T-helper 17 cell (primary cell): ENCODE measurements around the gene DUT. TPM values are rescaled to one million over a fixed set of nuclear protein-coding genes. Genes with fewer than 3 reads are reported as not detected.
"Not testable (repeated sequence)": the region's sequence is repeated elsewhere in the genome, so short reads cannot be mapped to it uniquely, and the experiment has no call there.

Experiments
- ATAC-seq: fragments of 150-1000 bp; cut with Tn5 transposase; 2 replicates; pipeline ENCODE4 v1.10.0; 2021; ENCODE audit warnings: mild to moderate bottlenecking, moderate library complexity
- DNase-seq, 3 donors: peaks; one replicate each; pipeline versions ENCODE4 v3.0.0 to v3.0.0-alpha.2; 2020 to 2021
- H3K9me3 ChIP-seq: one replicate; pipeline ENCODE4 v1.7.0; 2013; ENCODE audit warnings: low read length, mild to moderate bottlenecking; ENCODE audit not compliant: control insufficient read depth, poor library complexity, severe bottlenecking
- H3K27ac Mint-ChIP-seq: one replicate; pipeline ENCODE4 v1.8.0; 2022; ENCODE audit warnings: mild to moderate bottlenecking, moderate library complexity, mixed read lengths
- H3K27me3 Mint-ChIP-seq: one replicate; pipeline ENCODE4 v1.8.0; 2022; ENCODE audit warnings: mixed read lengths
- H3K36me3 Mint-ChIP-seq: one replicate; pipeline ENCODE4 v1.8.0; 2022; ENCODE audit warnings: low read depth, mixed read lengths
- H3K4me1 Mint-ChIP-seq: one replicate; pipeline ENCODE4 v1.8.0; 2022; ENCODE audit warnings: mild to moderate bottlenecking, mixed read lengths
- H3K4me3 Mint-ChIP-seq: one replicate; pipeline ENCODE4 v1.8.0; 2022; ENCODE audit warnings: mild to moderate bottlenecking, moderate library complexity, mixed read lengths
- total RNA-seq, 4 donors: library from RNA in 2 of 4; stranded (reverse) in 2 of 4; gene quantifications; one replicate each; pipeline ENCODE4 v1.2.3 and lab custom pipeline; 2022 to 2026

Gene DUT
- total RNA-seq, 2 donors from 2014 or later = 64.1 to 70.1 TPM

DNA sequence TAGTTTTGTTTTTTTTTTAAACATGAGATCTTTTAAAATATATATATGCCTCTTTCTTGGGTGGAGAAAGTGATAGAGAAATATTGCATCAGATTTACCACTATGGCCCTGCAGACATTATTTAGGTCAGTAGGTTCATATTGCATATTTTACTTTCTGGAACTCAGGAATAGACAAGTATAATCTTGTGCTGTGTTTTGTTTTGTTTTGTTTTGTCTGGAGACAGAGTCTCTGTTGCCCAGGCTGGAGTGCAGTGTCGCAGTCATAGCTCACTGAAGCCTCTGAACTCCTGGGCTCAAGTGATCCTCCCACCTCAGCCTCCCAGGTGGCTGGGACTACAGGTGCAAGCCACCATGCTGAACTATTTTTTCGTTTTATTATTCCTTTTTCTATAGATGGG, 21.5 kb upstream of the DUT start:
- no peak for DNase-seq
- Mint-ChIP-seq H3K27me3 (peaks cover 9% of the 10 kb centered on the region), H3K4me3 (no peak overlapping the region), H3K4me1 (no peaks in the 10 kb centered on the region), H3K27ac (no peak overlapping the region), H3K36me3 (no peaks in the 10 kb centered on the region)
- H3K9me3 ChIP-seq = no peaks in the 10 kb centered on the region
- ATAC-seq = no peak

DNA sequence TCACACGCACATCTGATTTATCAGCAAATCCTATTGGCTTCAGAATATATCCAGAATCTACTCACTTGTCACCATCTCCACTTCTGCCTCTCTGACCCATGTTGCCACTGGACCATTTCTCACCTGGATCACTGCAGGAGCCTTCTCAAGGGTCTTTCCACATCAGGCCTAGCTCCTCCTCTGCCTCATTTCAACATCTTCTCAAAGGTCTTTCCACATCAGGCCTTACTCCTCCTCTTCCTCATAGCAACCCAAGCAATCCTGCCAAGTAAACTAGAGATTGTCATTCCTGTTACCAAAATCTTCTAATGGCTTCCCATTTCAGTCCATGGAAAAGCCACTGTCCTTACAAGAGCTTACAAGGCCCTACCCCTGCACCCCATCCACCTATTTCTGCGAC, 18.0 kb upstream of the DUT start:
- no peaks in the 10 kb centered on the region for H3K4me1 Mint-ChIP-seq
- no peak overlapping the region for H3K27ac Mint-ChIP-seq
- DNase-seq (no peak), ATAC-seq (no peak)
- H3K36me3 Mint-ChIP-seq = no peaks in the 10 kb centered on the region
- H3K4me3 Mint-ChIP-seq = peak overlapping the region; percentile 6
- H3K27me3 Mint-ChIP-seq = peaks cover 12% of the 10 kb centered on the region
- no peaks in the 10 kb centered on the region for H3K9me3 ChIP-seq

DNA sequence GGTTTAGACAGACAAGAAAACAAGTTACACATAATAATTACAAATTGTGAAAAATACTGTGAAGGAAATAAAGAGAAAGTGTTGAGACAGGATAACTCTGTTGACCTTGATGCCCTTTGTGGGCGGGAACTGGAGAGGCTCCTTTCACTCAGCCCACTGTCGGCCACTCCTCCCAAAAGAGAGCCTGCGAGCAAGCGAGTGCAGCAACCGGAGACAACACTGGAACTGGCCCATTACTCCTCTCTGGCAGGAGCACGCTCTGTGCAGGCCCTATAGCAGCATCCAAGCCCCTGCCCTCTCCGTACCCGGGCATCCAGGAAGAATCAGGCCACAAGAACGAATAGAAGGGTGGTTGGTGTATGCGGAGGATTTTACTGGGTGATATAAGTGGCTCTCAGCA, 16.2 kb upstream of the DUT start:
- Mint-ChIP-seq H3K4me1 (no peaks in the 10 kb centered on the region), H3K27me3 (peaks cover 15% of the 10 kb centered on the region), H3K36me3 (no peaks in the 10 kb centered on the region), H3K4me3 (no peak overlapping the region), H3K27ac (no peak overlapping the region)
- ATAC-seq = no peak
- DNase-seq = no peak
- H3K9me3 ChIP-seq = no peaks in the 10 kb centered on the region

DNA sequence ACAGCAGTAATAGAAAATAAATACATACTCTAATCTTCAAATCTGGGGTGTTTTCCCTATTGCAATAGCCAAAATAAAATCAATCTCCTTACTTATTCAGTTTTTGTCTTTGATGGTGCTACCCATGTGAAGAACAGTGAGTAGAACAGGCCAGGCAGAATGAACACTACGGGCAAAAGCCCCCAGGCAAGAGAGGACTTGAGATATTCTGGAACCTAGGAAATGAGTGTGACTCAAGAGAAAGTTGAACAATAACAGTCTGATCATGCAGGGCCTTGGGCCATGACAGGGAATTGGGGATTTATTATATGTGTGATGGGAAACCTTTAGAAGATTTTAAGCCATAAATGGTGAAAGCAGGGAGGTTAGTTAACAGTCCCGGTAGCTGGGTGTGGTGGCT, 14.0 kb upstream of the DUT start:
- Mint-ChIP-seq H3K27ac (peak overlapping the region; percentile 10), H3K4me3 (no peak overlapping the region), H3K27me3 (peaks cover 16% of the 10 kb centered on the region), H3K36me3 (no peaks in the 10 kb centered on the region), H3K4me1 (no peaks in the 10 kb centered on the region)
- ATAC-seq (no peak), DNase-seq (no peak)
- H3K9me3 ChIP-seq = no peaks in the 10 kb centered on the region

DNA sequence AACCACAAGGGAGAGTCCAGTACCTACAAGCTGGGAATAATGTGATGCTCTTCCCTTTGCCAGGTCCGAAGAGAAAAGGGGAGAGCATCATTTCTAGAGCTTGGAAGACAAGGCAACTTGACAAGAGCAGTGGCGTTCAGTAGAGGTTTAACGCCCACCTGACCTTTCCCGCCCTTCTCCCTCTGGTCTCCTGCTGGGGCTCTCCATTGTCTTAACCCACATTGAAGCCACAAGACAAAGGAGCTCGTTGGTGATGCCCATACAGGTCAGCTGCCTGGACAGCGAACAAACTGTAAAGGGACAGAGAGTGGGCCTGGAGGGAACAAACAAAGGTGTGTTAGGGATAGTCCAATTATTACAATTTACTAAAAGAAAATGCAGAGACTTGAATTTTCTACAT, 13.1 kb upstream of the DUT start:
- no peaks in the 10 kb centered on the region for H3K36me3 Mint-ChIP-seq
- H3K4me1 Mint-ChIP-seq = no peaks in the 10 kb centered on the region
- ATAC-seq = no peak
- H3K27me3 Mint-ChIP-seq = peaks cover 16% of the 10 kb centered on the region
- no peak overlapping the region for H3K27ac Mint-ChIP-seq
- H3K9me3 ChIP-seq = no peaks in the 10 kb centered on the region
- H3K4me3 Mint-ChIP-seq = no peak overlapping the region
- no peak for DNase-seq

DNA sequence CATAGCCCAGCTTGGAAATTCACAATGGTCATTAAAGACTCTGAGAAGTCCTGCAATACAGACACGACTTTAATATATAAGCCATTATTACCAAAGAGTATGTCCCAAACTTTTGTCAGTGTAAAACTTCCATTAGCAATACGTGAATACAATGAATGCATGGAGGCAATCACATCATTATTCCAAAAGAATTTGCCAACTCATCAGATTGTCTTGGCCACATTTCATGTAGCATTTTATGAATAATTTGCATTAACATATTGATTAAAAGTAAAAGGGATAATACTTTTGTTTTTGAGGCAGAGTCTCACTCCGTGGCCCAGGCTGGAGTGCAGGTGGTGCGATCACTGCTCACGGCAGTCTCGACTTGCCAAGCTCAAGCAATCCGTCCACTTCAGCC, 7.9 kb upstream of the DUT start:
- Mint-ChIP-seq H3K4me3 (no peak overlapping the region), H3K4me1 (peaks cover 2% of the 10 kb centered on the region), H3K27ac (no peak overlapping the region), H3K27me3 (peaks cover 4% of the 10 kb centered on the region), H3K36me3 (no peaks in the 10 kb centered on the region)
- ATAC-seq = no peak
- no peaks in the 10 kb centered on the region for H3K9me3 ChIP-seq
- DNase-seq = no peak

DNA sequence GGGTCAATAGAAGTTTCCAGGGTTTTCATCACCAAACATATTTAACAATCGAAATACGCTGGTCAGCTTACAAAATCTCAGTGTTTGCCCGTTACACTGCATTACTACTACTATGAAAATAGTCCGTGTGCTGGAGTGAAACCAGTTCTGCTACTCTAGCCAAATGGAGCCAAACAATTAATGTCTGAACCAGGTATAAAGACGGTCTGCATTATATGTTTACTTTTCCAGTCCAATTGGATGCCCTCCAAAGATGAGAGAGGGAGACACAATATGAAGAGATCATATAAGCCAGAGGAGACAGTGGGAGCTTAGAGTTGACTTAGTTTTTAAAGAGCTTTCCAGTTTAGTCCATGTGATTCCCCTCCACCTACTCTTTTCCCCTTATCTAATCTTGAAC, 6.3 kb upstream of the DUT start:
- no peaks in the 10 kb centered on the region for H3K36me3 Mint-ChIP-seq
- H3K27ac Mint-ChIP-seq = no peak overlapping the region
- no peaks in the 10 kb centered on the region for H3K9me3 ChIP-seq
- peaks cover 2% of the 10 kb centered on the region for H3K27me3 Mint-ChIP-seq
- DNase-seq = no peak
- peaks cover 2% of the 10 kb centered on the region for H3K4me1 Mint-ChIP-seq
- ATAC-seq = no peak
- H3K4me3 Mint-ChIP-seq = no peak overlapping the region

DNA sequence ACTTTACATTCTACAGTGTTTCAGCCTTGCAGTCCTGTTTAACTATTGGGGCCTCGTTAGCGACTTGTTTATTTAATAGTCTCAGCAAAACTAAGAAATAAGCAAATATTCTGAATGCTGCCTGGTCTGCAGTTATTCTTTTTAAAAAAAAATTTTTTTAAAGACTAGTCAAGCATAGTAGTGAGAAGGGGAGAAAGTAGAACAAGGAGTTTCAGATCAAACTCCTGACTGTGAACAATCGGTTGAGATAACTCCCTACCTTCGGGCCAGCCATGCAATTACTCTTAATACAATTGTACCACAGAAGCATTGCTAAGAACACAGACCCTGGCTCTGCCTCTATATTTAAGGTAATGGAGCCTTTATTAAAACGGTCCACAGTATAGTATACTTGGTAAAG, 5.8 kb upstream of the DUT start:
- H3K4me1 Mint-ChIP-seq = peaks cover 6% of the 10 kb centered on the region

DNA sequence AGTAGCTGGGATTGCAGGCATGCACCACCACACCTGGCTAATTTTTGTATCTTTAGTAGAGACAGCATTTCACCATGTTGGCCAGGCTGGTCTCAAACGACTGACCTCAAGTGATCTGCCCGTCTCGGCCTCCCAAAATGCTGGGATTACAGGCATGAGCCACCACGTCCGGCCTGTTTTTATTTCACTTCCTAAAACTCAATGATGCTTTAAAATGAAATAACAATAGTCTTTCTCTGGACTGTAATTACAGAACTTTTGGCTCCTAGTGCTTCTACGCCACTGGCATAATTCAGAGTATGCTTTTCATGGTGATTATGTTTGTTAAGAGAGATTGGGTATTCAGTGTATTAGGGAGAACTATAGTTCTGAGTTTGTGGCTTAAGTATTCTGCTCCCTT, 5.0 kb upstream of the DUT start:
- ATAC-seq, H3K27ac Mint-ChIP-seq, H3K9me3 ChIP-seq, DNase-seq, H3K27me3 Mint-ChIP-seq, H3K36me3 Mint-ChIP-seq, H3K4me3 Mint-ChIP-seq: not testable (repeated sequence)
- H3K4me1 Mint-ChIP-seq = peaks cover 12% of the 10 kb centered on the region

More for the DNA sequence above, 5.8 kb upstream of the DUT start:
- H3K36me3 Mint-ChIP-seq = no peaks in the 10 kb centered on the region
- no peak overlapping the region for H3K27ac Mint-ChIP-seq
- DNase-seq = no peak
- H3K4me3 Mint-ChIP-seq = no peak overlapping the region
- H3K9me3 ChIP-seq = no peaks in the 10 kb centered on the region
- ATAC-seq = no peak
- H3K27me3 Mint-ChIP-seq = no peaks in the 10 kb centered on the region

DNA sequence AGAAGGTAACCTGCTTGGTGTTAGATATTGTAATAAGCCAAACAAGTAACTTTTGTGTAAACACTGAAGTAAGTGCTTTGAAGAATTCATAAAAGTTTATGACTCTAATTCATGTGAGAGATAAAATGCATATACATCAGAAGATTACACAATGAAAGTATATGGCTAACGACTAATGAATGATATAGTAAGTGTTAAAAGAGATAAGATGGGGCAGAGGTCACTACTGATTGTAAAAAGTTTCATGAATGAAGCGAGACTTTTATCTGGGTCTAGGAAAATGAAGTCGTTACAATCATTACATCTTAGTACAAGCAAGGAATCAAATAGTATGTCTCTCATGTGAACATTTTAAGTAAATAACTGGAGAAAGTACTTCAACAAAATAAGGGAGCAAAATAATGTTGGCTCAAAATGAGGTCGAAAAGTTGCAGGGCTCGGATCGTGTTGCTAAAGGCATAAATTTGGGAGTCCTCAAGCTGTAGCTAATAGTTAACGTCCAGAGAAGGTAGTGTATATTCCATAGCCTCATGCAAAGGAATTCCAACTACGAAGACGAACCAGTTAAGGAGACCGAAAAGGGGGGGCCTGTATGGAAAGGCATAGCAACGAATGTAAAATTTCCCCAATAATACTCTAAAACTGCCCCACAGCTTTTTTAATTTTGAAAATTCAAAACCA, 984 bp upstream of the DUT start:
- Mint-ChIP-seq H3K36me3 (peaks cover 2% of the 10 kb centered on the region), H3K4me3 (peak overlapping the region; percentile 99), H3K27ac (peak overlapping the region; percentile 99), H3K27me3 (no peaks in the 10 kb centered on the region), H3K4me1 (peaks cover 20% of the 10 kb centered on the region)
- no peak for ATAC-seq
- H3K9me3 ChIP-seq = no peaks in the 10 kb centered on the region
- no peak for DNase-seq

DNA sequence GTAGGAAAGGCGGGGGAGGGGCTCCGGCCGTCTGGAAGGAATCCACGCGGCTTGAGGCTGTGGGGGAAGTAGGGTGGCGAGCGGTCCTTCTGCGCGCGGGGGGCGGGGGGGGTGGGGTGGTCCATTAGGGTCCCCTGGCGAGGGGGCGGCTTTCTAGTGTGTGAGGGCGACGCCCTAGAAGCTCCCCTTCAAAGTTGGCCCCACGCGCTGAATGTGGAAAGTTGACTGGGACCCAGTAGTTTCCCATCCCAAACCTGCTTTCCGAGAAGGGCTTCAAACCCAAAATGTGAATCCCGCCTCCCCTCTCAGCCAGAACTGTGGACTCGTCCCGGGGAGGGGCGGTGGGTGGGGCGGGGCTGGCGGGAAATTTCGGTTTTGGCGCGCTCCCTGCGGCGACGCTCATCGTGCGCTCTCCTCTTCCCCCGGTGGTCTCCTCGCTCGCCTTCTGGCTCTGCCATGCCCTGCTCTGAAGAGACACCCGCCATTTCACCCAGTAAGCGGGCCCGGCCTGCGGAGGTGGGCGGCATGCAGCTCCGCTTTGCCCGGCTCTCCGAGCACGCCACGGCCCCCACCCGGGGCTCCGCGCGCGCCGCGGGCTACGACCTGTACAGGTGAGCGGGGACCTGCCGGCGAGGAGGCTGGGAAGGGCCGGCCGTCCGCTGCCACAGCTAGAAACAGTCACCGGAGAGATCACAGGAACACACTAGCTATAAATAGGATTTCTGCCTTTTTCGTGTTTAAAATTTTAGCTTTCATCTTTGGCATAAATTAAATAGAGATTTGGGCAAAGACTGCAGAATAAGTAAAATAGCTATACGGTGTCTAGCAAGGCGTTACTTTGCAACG, 790 bp downstream of the DUT start:
- peak; percentile 60 for ATAC-seq
- no peaks in the 10 kb centered on the region for H3K27me3 Mint-ChIP-seq
- H3K9me3 ChIP-seq = no peaks in the 10 kb centered on the region
- H3K27ac Mint-ChIP-seq = peak overlapping the region; percentile 99
- peak; percentile 52 to 59 (median 57) for DNase-seq
- H3K4me1 Mint-ChIP-seq = peaks cover 22% of the 10 kb centered on the region
- H3K36me3 Mint-ChIP-seq = peaks cover 2% of the 10 kb centered on the region
- peak overlapping the region; percentile 99 for H3K4me3 Mint-ChIP-seq

DNA sequence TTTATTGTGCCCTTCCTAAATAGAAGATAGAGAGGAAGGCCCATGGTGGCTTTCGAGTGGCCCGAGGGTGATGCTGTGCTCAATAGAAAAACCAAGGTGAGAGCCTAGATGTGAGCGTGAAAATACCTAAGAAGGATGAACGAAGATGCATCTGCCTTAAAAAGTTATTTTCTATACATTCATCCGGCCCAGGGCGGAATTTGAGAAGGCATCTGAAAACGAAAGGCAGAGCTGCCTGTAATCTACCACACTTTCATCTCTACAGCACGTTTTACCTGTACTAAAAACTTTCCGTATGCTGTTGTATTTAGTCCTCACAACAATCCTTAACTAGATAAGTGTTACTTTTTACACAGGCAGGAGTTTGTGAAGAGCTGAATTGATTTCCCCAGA, 1.4 kb downstream of the DUT start:
- DNase-seq (no peak), ATAC-seq (no peak)
- Mint-ChIP-seq H3K27ac (peak overlapping the region; percentile 99), H3K4me1 (peaks cover 20% of the 10 kb centered on the region), H3K36me3 (peaks cover 2% of the 10 kb centered on the region), H3K27me3 (no peaks in the 10 kb centered on the region), H3K4me3 (peak overlapping the region; percentile 99)
- no peaks in the 10 kb centered on the region for H3K9me3 ChIP-seq

DNA sequence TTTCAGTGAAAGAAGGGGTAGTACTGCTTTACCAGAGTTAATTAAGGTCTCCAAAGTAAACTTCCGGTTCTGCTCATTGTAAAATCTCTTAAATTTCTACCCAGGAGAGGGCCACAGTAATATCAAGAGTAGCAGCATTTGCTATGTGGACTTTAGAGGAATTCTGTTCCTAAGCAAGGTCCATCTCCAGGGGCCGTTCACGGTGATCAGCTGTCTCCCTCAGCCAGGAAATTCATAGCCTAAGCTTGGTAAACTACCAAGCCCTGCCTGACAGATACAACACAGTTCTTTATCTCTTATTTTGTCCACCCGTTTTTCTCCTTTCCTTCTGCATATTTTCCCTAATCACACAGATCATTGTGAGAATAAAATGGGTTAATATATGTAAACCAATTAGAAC, 2.3 kb downstream of the DUT start:
- H3K4me3 Mint-ChIP-seq = no peak overlapping the region
- peaks cover 2% of the 10 kb centered on the region for H3K36me3 Mint-ChIP-seq
- H3K27me3 Mint-ChIP-seq = no peaks in the 10 kb centered on the region
- H3K4me1 Mint-ChIP-seq = peaks cover 20% of the 10 kb centered on the region
- DNase-seq (no peak), ATAC-seq (no peak)
- H3K27ac Mint-ChIP-seq = no peak overlapping the region
- no peaks in the 10 kb centered on the region for H3K9me3 ChIP-seq

DNA sequence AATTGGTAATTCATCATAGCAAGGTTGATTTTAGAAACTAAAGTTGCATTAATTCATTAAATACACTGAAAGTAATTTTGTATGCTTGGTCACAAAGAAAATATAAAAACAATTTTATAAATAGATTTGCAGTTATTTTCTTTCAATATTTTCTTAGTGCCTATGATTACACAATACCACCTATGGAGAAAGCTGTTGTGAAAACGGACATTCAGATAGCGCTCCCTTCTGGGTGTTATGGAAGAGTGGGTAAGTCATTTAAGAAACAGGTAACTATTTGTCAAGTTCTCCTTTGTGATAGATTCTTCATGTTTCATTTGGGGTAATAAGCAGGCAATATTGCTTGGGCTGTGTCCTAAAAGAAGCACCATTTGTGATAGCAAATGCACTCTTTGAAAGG, 3.0 kb downstream of the DUT start:
- no peak overlapping the region for H3K27ac Mint-ChIP-seq
- no peaks in the 10 kb centered on the region for H3K9me3 ChIP-seq
- DNase-seq = no peak
- no peak overlapping the region for H3K4me3 Mint-ChIP-seq
- no peaks in the 10 kb centered on the region for H3K27me3 Mint-ChIP-seq
- peaks cover 2% of the 10 kb centered on the region for H3K36me3 Mint-ChIP-seq
- peaks cover 20% of the 10 kb centered on the region for H3K4me1 Mint-ChIP-seq
- no peak for ATAC-seq
